HepG2 (cell line): ENCODE measurements around the gene HOXA11. TPM values are rescaled to one million over a fixed set of nuclear protein-coding genes. Genes with fewer than 3 reads are reported as not detected.

Experiments
- CBFB ChIP-seq: sonication (generic); formaldehyde crosslinking; IDR thresholded peaks from 2 replicates; pipeline ENCODE4 v1.4.0; 2020; ENCODE audit warnings: missing genetic modification reagents
- CBX5 ChIP-seq: sonication (generic); formaldehyde crosslinking; IDR thresholded peaks from 2 replicates; pipeline ENCODE4 v1.4.0; 2020; ENCODE audit warnings: missing genetic modification reagents, borderline replicate concordance
- GATAD2A ChIP-seq: IDR thresholded peaks from 2 replicates; pipeline ENCODE4 v1.6.1; 2016
- GPBP1L1 ChIP-seq: sonication (generic); formaldehyde crosslinking; IDR thresholded peaks from 2 replicates; pipeline ENCODE4 v1.5.0; 2020; ENCODE audit warnings: mild to moderate bottlenecking, missing genetic modification reagents
- GTF3A ChIP-seq: sonication (generic); formaldehyde crosslinking; conservative IDR thresholded peaks from 2 replicates; pipeline ENCODE4 v1.4.0; 2020; ENCODE audit warnings: mild to moderate bottlenecking, missing genetic modification reagents
- HES4 ChIP-seq: sonication (generic); formaldehyde crosslinking; IDR thresholded peaks from 2 replicates; pipeline ENCODE4 v1.9.0; 2021; ENCODE audit warnings: mild to moderate bottlenecking, missing genetic modification reagents, borderline replicate concordance
- HMGA1 ChIP-seq: sonication (generic); formaldehyde crosslinking; conservative IDR thresholded peaks from 2 replicates; pipeline ENCODE4 v1.4.0; 2020; ENCODE audit warnings: missing genetic modification reagents
- HNF4A ChIP-seq: sonication (generic); formaldehyde crosslinking; IDR thresholded peaks from 2 replicates; pipeline ENCODE4 v1.4.0; 2020; ENCODE audit warnings: missing genetic modification reagents
- HOXA9 ChIP-seq: sonication (generic); formaldehyde crosslinking; IDR thresholded peaks from 2 replicates; pipeline ENCODE4 v1.8.1; 2022; ENCODE audit warnings: missing genetic modification reagents, mild to moderate bottlenecking, moderate library complexity, borderline replicate concordance
- KAT8 ChIP-seq: IDR thresholded peaks from 2 replicates; pipeline ENCODE4 v1.6.1; 2016; ENCODE audit warnings: missing genetic modification reagents, missing compliant biosample characterization
- MYPOP ChIP-seq: sonication (generic); formaldehyde crosslinking; IDR thresholded peaks from 2 replicates; pipeline ENCODE4 v1.8.1; 2023; ENCODE audit warnings: mild to moderate bottlenecking, moderate library complexity, missing genetic modification reagents
- PHB2 ChIP-seq: fragments of 450-650 bp; IDR thresholded peaks from 2 replicates; pipeline ENCODE4 v1.6.1; 2018; ENCODE audit not compliant: partially characterized antibody
- SNAI1 ChIP-seq: sonication (generic); formaldehyde crosslinking; IDR thresholded peaks from 2 replicates; pipeline ENCODE4 v1.5.0; 2020; ENCODE audit warnings: mild to moderate bottlenecking, missing genetic modification reagents, borderline replicate concordance
- XBP1 ChIP-seq: sonication (generic); formaldehyde crosslinking; IDR thresholded peaks from 2 replicates; pipeline ENCODE4 v1.5.0; 2020; ENCODE audit warnings: missing genetic modification reagents
- ZFP90 ChIP-seq: sonication (generic); formaldehyde crosslinking; IDR thresholded peaks from 2 replicates; pipeline ENCODE4 v1.8.0; 2022; ENCODE audit warnings: missing genetic modification reagents, mild to moderate bottlenecking, inconsistent platforms, borderline replicate concordance
- ZMAT3 ChIP-seq: sonication (generic); formaldehyde crosslinking; conservative IDR thresholded peaks from 2 replicates; pipeline ENCODE4 v1.7.0; 2021; ENCODE audit warnings: missing genetic modification reagents
- ZNF274 ChIP-seq: sonication (generic); formaldehyde crosslinking; IDR thresholded peaks from 2 replicates; pipeline ENCODE4 v1.5.1; 2020; ENCODE audit warnings: mild to moderate bottlenecking, missing genetic modification reagents
- ZNF512B ChIP-seq: sonication (generic); formaldehyde crosslinking; IDR thresholded peaks from 2 replicates; pipeline ENCODE4 v1.5.1; 2020; ENCODE audit warnings: missing genetic modification reagents, mild to moderate bottlenecking, borderline replicate concordance
- ZNF513 ChIP-seq: sonication (generic); formaldehyde crosslinking; conservative IDR thresholded peaks from 2 replicates; pipeline ENCODE4 v1.5.0; 2020; ENCODE audit warnings: missing genetic modification reagents
- ZNF562 ChIP-seq: sonication (generic); formaldehyde crosslinking; IDR thresholded peaks from 2 replicates; pipeline ENCODE4 v1.8.0; 2022; ENCODE audit warnings: missing genetic modification reagents, borderline replicate concordance
- ZNF569 ChIP-seq: sonication (generic); formaldehyde crosslinking; IDR thresholded peaks from 2 replicates; pipeline ENCODE4 v1.5.0; 2020; ENCODE audit warnings: mild to moderate bottlenecking, missing genetic modification reagents, moderate library complexity, borderline replicate concordance
- ZNF598 ChIP-seq: sonication (generic); formaldehyde crosslinking; IDR thresholded peaks from 2 replicates; pipeline ENCODE4 v1.5.1; 2020; ENCODE audit warnings: mild to moderate bottlenecking, missing genetic modification reagents, borderline replicate concordance
- polyA plus RNA-seq, 8 experiments: library from polyadenylated mRNA; depleted of rRNA in 3 of 8; stranded (reverse) in 7 of 8; unstranded in 1 of 8; fragments of >200 nt; fragmentation: Illumina TruSeq in 4 of 8; extraction: Trizol in 4 of 8; gene quantifications; 2 replicates each; pipeline versions ENCODE4 v1.2.1 to v1.2.3, GENCODE V29; 2011 to 2016; ENCODE audit warnings: low read depth in 4 of 8, missing spikeins in 1 of 8, mixed read lengths in 1 of 8; ENCODE audit not compliant: insufficient read depth in 1 of 8
- total RNA-seq, 5 experiments: library from RNA; depleted of rRNA; stranded (reverse); fragments of >200 nt; fragmentation: Illumina TruSeq; extraction: Trizol; gene quantifications; 2 replicates each; pipeline ENCODE4 v1.2.3, GENCODE V29; 2016; ENCODE audit warnings: low read depth in 1 of 5

HOXA11 gene
- total and polyA plus RNA-seq, 2 of the 13 experiments (the other 11 are each of a cell fraction or from before 2014, with no cell fraction given) = not detected

GRCh38 chr7:27160546-27161213 is 24.4 kb downstream of the HOXA11 start (continued):
- TF ChIP-seq ZNF513 (CRISPR knock-in tag) (no peak), KAT8 (CRISPR knock-in tag) (peak; percentile 94), ZNF562 (CRISPR knock-in tag) (no peak), GTF3A (no peak), CBX5 (CRISPR knock-in tag) (no peak), HNF4A (CRISPR knock-in tag) (no peak), XBP1 (no peak), HES4 (CRISPR knock-in tag) (no peak), HOXA9 (CRISPR knock-in tag) (no peak), MYPOP (CRISPR knock-in tag) (peak; percentile 58; the same call in 1 of the 2 replicates), GPBP1L1 (no peak), ZNF569 (CRISPR knock-in tag) (no peak), ZFP90 (CRISPR knock-in tag) (no peak; the same call in 1 of the 2 replicates), SNAI1 (CRISPR knock-in tag) (no peak), PHB2 (no peak), ZNF274 (CRISPR knock-in tag) (peak; percentile 40; the same call in 1 of the 2 replicates), ZNF598 (peak; percentile 64), CBFB (CRISPR knock-in tag) (no peak; the same call in 1 of the 2 replicates), GATAD2A (CRISPR knock-in tag) (peak; percentile 44), ZNF512B (CRISPR knock-in tag) (no peak), HMGA1 (no peak), ZMAT3 (no peak)
